ENCODE data around the gene LZTR1. TPM values are rescaled to one million over a fixed set of nuclear protein-coding genes. Genes with fewer than 3 reads are reported as not detected.

LZTR1 gene
- total RNA-seq, 1 experiment from 2014 or later, result 54.3 TPM

GRCh38 chr22:20946080-20946986 lies 35.8 kb upstream of the LZTR1 start:
- no peak overlapping the region for H3K27ac ChIP-seq (ENCODE audit: low read depth, low read length, poor library complexity, severe bottlenecking)
- BruUV-seq (replicated peaks), result no TSS peak

GRCh38 chr22:20946991-20947390 lies 35.1 kb upstream of the LZTR1 start:
- Histone ChIP-seq H3K36me3 (ENCODE audit: insufficient read depth, low read length, poor library complexity, severe bottlenecking) (peaks cover 26% of the 10 kb centered on the region), H3K27ac (ENCODE audit: low read depth, low read length, poor library complexity, severe bottlenecking) (no peak overlapping the region), H3K4me1 (ENCODE audit: insufficient read depth, low read length, poor library complexity, severe bottlenecking) (no peaks in the 10 kb centered on the region), H3K4me3 (ENCODE audit: low read depth, low read length, poor library complexity, severe bottlenecking) (no peak overlapping the region), H3K27me3 (replicated peaks; ENCODE audit: insufficient read depth, low read depth, low read length, poor library complexity) (no peaks in the 10 kb centered on the region), H3K9me3 (ENCODE audit: low read depth, low read length, poor library complexity, severe bottlenecking) (no peaks in the 10 kb centered on the region)
- no TSS peak for BruUV-seq (replicated peaks)
- POLR2A ChIA-PET (ENCODE audit: low non-redundant PET), result interaction anchor here (0.6 kb wide), 1 partner anchor 160 kb away, joined by 3 read pairs; no protein-coding TSS in a partner anchor
- intact Hi-C loops (cut with micrococcal nuclease; ENCODE audit: unreplicated experiment), result loop anchor here (10.0 kb wide), 2 partner anchors 62 to 142 kb away; no protein-coding TSS in a partner anchor
- DNase-seq (ENCODE audit: low spot score), result no peak
- TF ChIP-seq CTCF (conservative IDR thresholded peaks at IDR 0.05; ENCODE audit: low read depth, low read length) (no peak), EZH2 (IDR thresholded peaks at IDR 0.05; ENCODE audit: borderline replicate concordance, low read depth, low read length, poor library complexity, severe bottlenecking) (no peak)
- CTCF ChIA-PET, result interaction anchor here (0.6 kb wide), 1 partner anchor 15 kb away, joined by 4 read pairs; no protein-coding TSS in a partner anchor

More at GRCh38 chr22:20946080-20946986, 35.8 kb upstream of the LZTR1 start:
- TF ChIP-seq EZH2 (IDR thresholded peaks at IDR 0.05; ENCODE audit: borderline replicate concordance, low read depth, low read length, poor library complexity, severe bottlenecking) (no peak), CTCF (conservative IDR thresholded peaks at IDR 0.05; ENCODE audit: low read depth, low read length) (no peak)
- Histone ChIP-seq H3K36me3 (ENCODE audit: insufficient read depth, low read length, poor library complexity, severe bottlenecking) (peaks cover 22% of the 10 kb centered on the region), H3K4me1 (ENCODE audit: insufficient read depth, low read length, poor library complexity, severe bottlenecking) (no peaks in the 10 kb centered on the region), H3K27me3 (replicated peaks; ENCODE audit: insufficient read depth, low read depth, low read length, poor library complexity) (no peaks in the 10 kb centered on the region), H3K4me3 (ENCODE audit: low read depth, low read length, poor library complexity, severe bottlenecking) (no peak overlapping the region), H3K9me3 (ENCODE audit: low read depth, low read length, poor library complexity, severe bottlenecking) (no peaks in the 10 kb centered on the region)
- CTCF ChIA-PET, result no interaction called here
- no peak for DNase-seq (ENCODE audit: low spot score)
- POLR2A ChIA-PET (ENCODE audit: low non-redundant PET), result interaction anchor here (0.6 kb wide), 1 partner anchor 159 kb away, joined by 3 read pairs; no protein-coding TSS in a partner anchor
- intact Hi-C loops (cut with micrococcal nuclease; ENCODE audit: unreplicated experiment), result loop anchor here (10.0 kb wide), 2 partner anchors 62 to 142 kb away; no protein-coding TSS in a partner anchor

GRCh38 chr22:20948450-20948849 lies 33.6 kb upstream of the LZTR1 start:
- intact Hi-C loops (cut with micrococcal nuclease; ENCODE audit: unreplicated experiment), result loop anchor here (10.0 kb wide), 2 partner anchors 64 to 144 kb away; no protein-coding TSS in a partner anchor
- H3K4me3 ChIP-seq (ENCODE audit: low read depth, low read length, poor library complexity, severe bottlenecking), result no peak overlapping the region
- no peaks in the 10 kb centered on the region for H3K27me3 ChIP-seq (replicated peaks; ENCODE audit: insufficient read depth, low read depth, low read length, poor library complexity)
- BruUV-seq (replicated peaks), result no TSS peak
- CTCF ChIA-PET, result no interaction called here
- TF ChIP-seq EZH2 (IDR thresholded peaks at IDR 0.05; ENCODE audit: borderline replicate concordance, low read depth, low read length, poor library complexity, severe bottlenecking) (no peak), CTCF (conservative IDR thresholded peaks at IDR 0.05; ENCODE audit: low read depth, low read length) (no peak)
- DNase-seq (ENCODE audit: low spot score), result no peak
- no peaks in the 10 kb centered on the region for H3K4me1 ChIP-seq (ENCODE audit: insufficient read depth, low read length, poor library complexity, severe bottlenecking)
- POLR2A ChIA-PET (ENCODE audit: low non-redundant PET), result no interaction called here
- no peaks in the 10 kb centered on the region for H3K9me3 ChIP-seq (ENCODE audit: low read depth, low read length, poor library complexity, severe bottlenecking)
- peaks cover 41% of the 10 kb centered on the region for H3K36me3 ChIP-seq (ENCODE audit: insufficient read depth, low read length, poor library complexity, severe bottlenecking)
- H3K27ac ChIP-seq (ENCODE audit: low read depth, low read length, poor library complexity, severe bottlenecking), result no peak overlapping the region

Data from A673 (cell line).